Omental fat pad (tissue), 4 donors: ENCODE results near the gene NUP88. TPM values are rescaled to one million over a fixed set of nuclear protein-coding genes. Genes with fewer than 3 reads are reported as not detected.

Source experiments
- ATAC-seq: fragments of 150-250 bp; one replicate; pipeline ENCODE4 v1.9.1; 2016; ENCODE audit warnings: mild to moderate bottlenecking, moderate library complexity; ENCODE audit not compliant: low FRiP score
- DNase-seq: peaks from one replicate; pipeline ENCODE4 v3.0.0-alpha.2; 2019; ENCODE audit warnings: low spot score
- CTCF ChIP-seq, 3 donors: fragments of 450-650 bp; IDR thresholded peaks; one replicate each; pipeline ENCODE4 v1.5.1; 2016 to 2017; ENCODE audit warnings: antibody characterized with exemption in 3 of 3, mild to moderate bottlenecking in 3 of 3, moderate library complexity in 2 of 3
- total RNA-seq, 4 donors: library from RNA; depleted of rRNA; stranded (reverse); fragments of >200 nt; gene quantifications; one replicate each; pipeline ENCODE4 v1.1.0, GENCODE V29; 2016

Gene NUP88
- total RNA-seq, 4 donors from 2014 or later = 61.6 to 92.3 (median 70.6) TPM

- TF ChIP-seq CTCF (IDR thresholded peaks at IDR 0.05) = no peak
- DNase-seq = no peak
- ATAC-seq = no peak
These were observed 555 bp downstream of the NUP88 start for GRCh38 chr17:5418858-5419355.

GRCh38 chr17:5416901-5417300, 2.6 kb downstream of the NUP88 start:
- no peak for ATAC-seq

GRCh38 chr17:5413682-5414081, 5.8 kb downstream of the NUP88 start:
- ATAC-seq (peak; percentile 72), DNase-seq (no peak)
- TF ChIP-seq CTCF (IDR thresholded peaks at IDR 0.05) = no peak

More at GRCh38 chr17:5416901-5417300, 2.6 kb downstream of the NUP88 start:
- no peak for DNase-seq
- no peak for TF ChIP-seq CTCF (IDR thresholded peaks at IDR 0.05)

GRCh38 chr17:5410594-5411272, 8.7 kb downstream of the NUP88 start:
- ATAC-seq = no peak
- no peak for DNase-seq
- no peak for TF ChIP-seq CTCF (IDR thresholded peaks at IDR 0.05)

- DNase-seq (no peak), ATAC-seq (no peak)
- TF ChIP-seq CTCF (IDR thresholded peaks at IDR 0.05) = no peak
These were observed 11.3 kb downstream of the NUP88 start for GRCh38 chr17:5408186-5408585.

- ATAC-seq (no peak), DNase-seq (no peak)
- no peak for TF ChIP-seq CTCF (IDR thresholded peaks at IDR 0.05)
These were observed 14.1 kb downstream of the NUP88 start for GRCh38 chr17:5405400-5405799.

GRCh38 chr17:5399767-5400166, 19.7 kb downstream of the NUP88 start:
- no peak for TF ChIP-seq CTCF (IDR thresholded peaks at IDR 0.05)
- ATAC-seq = no peak
- DNase-seq = no peak
